Panc1 (cell line): ENCODE data around the gene GLI3. TPM values are rescaled to one million over a fixed set of nuclear protein-coding genes. Genes with fewer than 3 reads are reported as not detected.

Experiments used
- ATAC-seq: fragments of 200-7000 bp; cut with Tn5 transposase; 2 replicates; pipeline ENCODE4 v1.9.1; 2020; ENCODE audit warnings: mild to moderate bottlenecking, moderate library complexity
- BruUV-seq: library from RNA; stranded (reverse); fragments of 400-500 nt; replicated peaks from 2 replicates; lab custom pipeline; 2021; lab: Mats Ljungman, UMichigan
- CTCF ChIA-PET: fragments of 300-600 bp; sonication (Branson Sonifier 250); formaldehyde crosslinking; loops from one replicate; lab custom pipeline; 2022; ENCODE audit warnings: antibody characterized with exemption; lab: Charles Lee
- POLR2A ChIA-PET: fragments of 300-600 bp; sonication (Branson Sonifier 250); formaldehyde crosslinking; loops from one replicate; lab custom pipeline; 2022; ENCODE audit warnings: antibody characterized with exemption; lab: Charles Lee
- DNase-seq: peaks from one replicate; pipeline ENCODE4 v3.0.0-alpha.2; 2010; ENCODE audit warnings: low read depth, low spot score
- H3K27ac ChIP-seq: 2 replicates; pipeline ENCODE4 v1.5.1; 2011; ENCODE audit warnings: mild to moderate bottlenecking, low read length, inconsistent platforms
- H3K27me3 ChIP-seq: fragments of 200-500 bp; sonication (Bioruptor generic); 2 replicates; pipeline ENCODE4 v1.6.0; 2014; ENCODE audit warnings: low read length, inconsistent platforms; ENCODE audit not compliant: control insufficient read depth, insufficient read depth
- H3K36me3 ChIP-seq: fragments of 200-500 bp; sonication (Bioruptor generic); 2 replicates; pipeline ENCODE4 v1.5.1; 2014; ENCODE audit warnings: inconsistent platforms, mild to moderate bottlenecking, low read length, moderate library complexity; ENCODE audit not compliant: control insufficient read depth, insufficient read depth
- H3K4me1 ChIP-seq: 2 replicates; pipeline ENCODE4 v1.5.1; 2011; ENCODE audit warnings: inconsistent platforms, mild to moderate bottlenecking, low read length, moderate library complexity; ENCODE audit not compliant: control insufficient read depth, insufficient read depth
- H3K4me3 ChIP-seq, 2 experiments: 2 replicates each; pipeline ENCODE4 v1.5.1; 2011 to 2012; ENCODE audit warnings: low read depth in 2 of 2, low read length in 2 of 2, mild to moderate bottlenecking in 2 of 2, inconsistent platforms in 1 of 2, moderate library complexity in 1 of 2
- H3K9me3 ChIP-seq: fragments of 200-500 bp; sonication (Bioruptor generic); 2 replicates; pipeline ENCODE4 v1.5.1; 2014; ENCODE audit warnings: low read depth, mild to moderate bottlenecking, inconsistent platforms, low read length, moderate library complexity; ENCODE audit not compliant: control insufficient read depth, insufficient read depth
- POLR2AphosphoS5 ChIP-seq: IDR thresholded peaks from 2 replicates; pipeline ENCODE4 v1.6.1; 2012; ENCODE audit warnings: mild to moderate bottlenecking, low read depth, low read length, moderate library complexity
- SIN3A ChIP-seq: IDR thresholded peaks from 2 replicates; pipeline ENCODE4 v1.6.1; 2012; ENCODE audit warnings: low read depth, mild to moderate bottlenecking, low read length, moderate library complexity, borderline replicate concordance; ENCODE audit not compliant: insufficient read depth
- TCF7L2 ChIP-seq: IDR thresholded peaks from 2 replicates; pipeline ENCODE4 v1.6.1; 2011; ENCODE audit warnings: mild to moderate bottlenecking, low read depth, low read length, inconsistent platforms
- in situ Hi-C: cut with HindIII; loops from 2 replicates; pipeline ENCODE4 v1.10.0; 2016; ENCODE audit warnings: low sequenced_read_pairs, low pct_unique_long_range_greater_than_20kb
- intact Hi-C: fragments of 100-400 bp; cut with micrococcal nuclease; formaldehyde crosslinking; loops from one replicate; pipeline ENCODE4 v1.10.0; 2022; ENCODE audit not compliant: unreplicated experiment
- total RNA-seq: library from RNA; stranded (reverse); gene quantifications from one replicate; pipeline ENCODE4 v1.2.1, GENCODE V29; 2021; ENCODE audit not compliant: unreplicated experiment
- TF ChIP-seq, protein P1 (sequence below): fragments of 450-650 bp; IDR thresholded peaks from 2 replicates; pipeline ENCODE4 v1.5.1; 2017; ENCODE audit warnings: mild to moderate bottlenecking
- TF ChIP-seq, protein P2 (sequence below), 2 experiments: IDR thresholded peaks; 2 replicates each; pipeline ENCODE4 v1.6.1; 2011 to 2012; ENCODE audit warnings: low read depth in 2 of 2, control low read depth in 1 of 2, low read length in 1 of 2, mild to moderate bottlenecking in 1 of 2, moderate library complexity in 1 of 2; ENCODE audit not compliant: insufficient read depth in 1 of 2

GLI3 gene
- total RNA-seq, 1 experiment from 2014 or later: 3.7 TPM

DNA sequence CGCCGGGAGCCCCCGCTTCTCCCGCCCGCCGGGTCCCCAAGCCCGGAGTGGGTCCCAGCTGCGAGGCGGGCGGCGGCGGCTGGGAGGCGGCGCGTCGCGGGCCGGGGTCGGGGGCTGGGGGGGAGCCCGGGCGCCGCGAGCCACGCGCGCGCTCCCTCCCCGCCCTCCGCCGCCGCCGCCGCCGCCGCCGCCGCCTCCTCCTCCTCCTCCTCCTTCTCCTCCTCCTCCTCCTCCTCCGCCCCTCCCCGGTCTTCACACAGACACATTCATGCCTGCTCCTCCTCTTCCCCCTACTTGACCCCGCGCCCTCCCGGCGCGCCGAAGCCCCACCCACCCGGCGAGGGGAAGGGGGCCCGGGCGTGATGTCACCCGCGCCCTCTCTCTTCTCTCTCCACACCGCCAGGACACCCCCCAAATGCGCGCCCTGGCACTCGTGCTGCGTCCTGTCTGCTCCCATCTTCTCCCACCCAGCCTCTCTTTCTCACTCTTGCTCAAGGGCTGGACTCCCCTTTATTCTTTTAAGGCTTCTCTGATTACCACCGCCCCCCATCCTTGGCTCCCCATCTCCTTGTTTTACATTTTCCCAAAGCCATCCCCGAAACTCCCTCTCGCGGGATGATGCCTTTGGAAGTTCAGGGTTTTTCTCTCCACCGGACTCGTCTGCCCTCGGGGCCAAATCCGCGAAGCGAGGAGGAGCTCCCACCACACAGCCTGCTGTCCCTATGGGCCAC, 967 bp upstream of the GLI3 start:
- DNase-seq: no peak
- in situ Hi-C loops: no loop called here
- intact Hi-C loops: no loop called here
- ChIA-PET POLR2A (no interaction called here), CTCF (interaction anchor here (0.9 kb wide), 1 partner anchor 52 kb away, joined by 5 read pairs; no protein-coding TSS in a partner anchor)
- Histone ChIP-seq H3K27me3 (peaks cover 27% of the 10 kb centered on the region), H3K4me1 (no peaks in the 10 kb centered on the region), H3K9me3 (no peaks in the 10 kb centered on the region), H3K36me3 (no peaks in the 10 kb centered on the region), H3K4me3 (peak overlapping the region; percentile 50 to 57), H3K27ac (no peak overlapping the region)
- TF ChIP-seq POLR2AphosphoS5 (no peak), TCF7L2 (no peak), SIN3A (no peak)
- TF ChIP-seq, protein P1, sequence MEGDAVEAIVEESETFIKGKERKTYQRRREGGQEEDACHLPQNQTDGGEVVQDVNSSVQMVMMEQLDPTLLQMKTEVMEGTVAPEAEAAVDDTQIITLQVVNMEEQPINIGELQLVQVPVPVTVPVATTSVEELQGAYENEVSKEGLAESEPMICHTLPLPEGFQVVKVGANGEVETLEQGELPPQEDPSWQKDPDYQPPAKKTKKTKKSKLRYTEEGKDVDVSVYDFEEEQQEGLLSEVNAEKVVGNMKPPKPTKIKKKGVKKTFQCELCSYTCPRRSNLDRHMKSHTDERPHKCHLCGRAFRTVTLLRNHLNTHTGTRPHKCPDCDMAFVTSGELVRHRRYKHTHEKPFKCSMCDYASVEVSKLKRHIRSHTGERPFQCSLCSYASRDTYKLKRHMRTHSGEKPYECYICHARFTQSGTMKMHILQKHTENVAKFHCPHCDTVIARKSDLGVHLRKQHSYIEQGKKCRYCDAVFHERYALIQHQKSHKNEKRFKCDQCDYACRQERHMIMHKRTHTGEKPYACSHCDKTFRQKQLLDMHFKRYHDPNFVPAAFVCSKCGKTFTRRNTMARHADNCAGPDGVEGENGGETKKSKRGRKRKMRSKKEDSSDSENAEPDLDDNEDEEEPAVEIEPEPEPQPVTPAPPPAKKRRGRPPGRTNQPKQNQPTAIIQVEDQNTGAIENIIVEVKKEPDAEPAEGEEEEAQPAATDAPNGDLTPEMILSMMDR: no peak
- TF ChIP-seq, protein P2, sequence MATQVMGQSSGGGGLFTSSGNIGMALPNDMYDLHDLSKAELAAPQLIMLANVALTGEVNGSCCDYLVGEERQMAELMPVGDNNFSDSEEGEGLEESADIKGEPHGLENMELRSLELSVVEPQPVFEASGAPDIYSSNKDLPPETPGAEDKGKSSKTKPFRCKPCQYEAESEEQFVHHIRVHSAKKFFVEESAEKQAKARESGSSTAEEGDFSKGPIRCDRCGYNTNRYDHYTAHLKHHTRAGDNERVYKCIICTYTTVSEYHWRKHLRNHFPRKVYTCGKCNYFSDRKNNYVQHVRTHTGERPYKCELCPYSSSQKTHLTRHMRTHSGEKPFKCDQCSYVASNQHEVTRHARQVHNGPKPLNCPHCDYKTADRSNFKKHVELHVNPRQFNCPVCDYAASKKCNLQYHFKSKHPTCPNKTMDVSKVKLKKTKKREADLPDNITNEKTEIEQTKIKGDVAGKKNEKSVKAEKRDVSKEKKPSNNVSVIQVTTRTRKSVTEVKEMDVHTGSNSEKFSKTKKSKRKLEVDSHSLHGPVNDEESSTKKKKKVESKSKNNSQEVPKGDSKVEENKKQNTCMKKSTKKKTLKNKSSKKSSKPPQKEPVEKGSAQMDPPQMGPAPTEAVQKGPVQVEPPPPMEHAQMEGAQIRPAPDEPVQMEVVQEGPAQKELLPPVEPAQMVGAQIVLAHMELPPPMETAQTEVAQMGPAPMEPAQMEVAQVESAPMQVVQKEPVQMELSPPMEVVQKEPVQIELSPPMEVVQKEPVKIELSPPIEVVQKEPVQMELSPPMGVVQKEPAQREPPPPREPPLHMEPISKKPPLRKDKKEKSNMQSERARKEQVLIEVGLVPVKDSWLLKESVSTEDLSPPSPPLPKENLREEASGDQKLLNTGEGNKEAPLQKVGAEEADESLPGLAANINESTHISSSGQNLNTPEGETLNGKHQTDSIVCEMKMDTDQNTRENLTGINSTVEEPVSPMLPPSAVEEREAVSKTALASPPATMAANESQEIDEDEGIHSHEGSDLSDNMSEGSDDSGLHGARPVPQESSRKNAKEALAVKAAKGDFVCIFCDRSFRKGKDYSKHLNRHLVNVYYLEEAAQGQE (IDR thresholded peaks at IDR 0.05; ENCODE audit: insufficient read depth in 1 of 2, low read depth in 2 of 2, low read length in 1 of 2): no peak
- peak; percentile 54 for ATAC-seq
- no TSS peak for BruUV-seq

DNA sequence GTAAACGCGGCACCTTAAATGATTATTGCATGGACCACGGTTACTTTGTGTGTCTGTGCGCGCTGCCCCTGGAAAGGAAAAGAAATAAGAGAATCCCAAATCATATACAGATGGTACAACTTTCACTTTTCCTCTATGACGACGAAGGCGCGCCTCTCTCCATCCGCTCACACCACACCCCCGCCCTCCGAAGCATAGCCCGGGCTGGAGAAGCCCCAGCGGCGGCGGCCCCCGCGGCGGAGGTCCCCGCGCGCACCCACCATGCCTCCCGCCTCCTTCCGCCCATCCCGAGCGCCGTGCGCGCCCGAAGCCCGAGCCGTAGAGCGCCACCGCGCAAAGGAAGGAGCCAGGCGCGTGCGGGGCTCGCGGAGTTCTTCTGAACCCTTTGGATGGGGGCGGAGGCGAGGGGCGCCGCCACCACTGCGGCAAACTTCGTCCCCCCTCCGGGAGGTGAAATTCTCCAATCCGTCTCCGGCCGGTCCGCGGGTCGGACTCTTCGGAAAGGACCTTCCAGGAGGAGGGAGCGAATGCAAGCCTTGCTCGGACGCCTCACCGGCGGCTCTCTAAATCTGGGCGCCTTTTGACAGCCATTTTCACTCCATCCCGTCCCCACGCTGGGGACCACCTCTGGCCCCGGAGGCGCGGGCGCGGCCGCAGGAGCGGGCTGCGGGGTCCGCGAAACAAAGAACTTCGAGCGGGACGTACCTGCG, 588 bp downstream of the GLI3 start:
- TF ChIP-seq, protein P1: no peak
- TF ChIP-seq TCF7L2 (no peak), POLR2AphosphoS5 (no peak), SIN3A (no peak)
- TF ChIP-seq, protein P2 (IDR thresholded peaks at IDR 0.05; ENCODE audit: insufficient read depth in 1 of 2, low read depth in 2 of 2, low read length in 1 of 2): no peak

More for the DNA sequence above, 588 bp downstream of the GLI3 start:
- ChIA-PET POLR2A (no interaction called here), CTCF (no interaction called here)
- intact Hi-C loops: no loop called here
- Histone ChIP-seq H3K27me3 (peaks cover 27% of the 10 kb centered on the region), H3K27ac (no peak overlapping the region), H3K9me3 (no peaks in the 10 kb centered on the region), H3K36me3 (no peaks in the 10 kb centered on the region), H3K4me1 (no peaks in the 10 kb centered on the region), H3K4me3 (peak overlapping the region; percentile 50 to 53)
- no TSS peak for BruUV-seq
- in situ Hi-C loops: no loop called here
- DNase-seq (no peak), ATAC-seq (peak; percentile 56)
